ENCODE results near the gene PUM2. TPM values are rescaled to one million over a fixed set of nuclear protein-coding genes. Genes with fewer than 3 reads are reported as not detected.

Gene PUM2
- total RNA-seq, 1 donor from 2014 or later, result 69.8 TPM

- H3K9me3 ChIP-seq (replicated peaks), result no peaks in the 10 kb centered on the region
- peak overlapping the region; percentile 74 for H3K4me3 ChIP-seq
- H3K36me3 ChIP-seq, result no peaks in the 10 kb centered on the region
- no peak overlapping the region for H3K27ac ChIP-seq (replicated peaks)
- intact Hi-C loops (cut with micrococcal nuclease), result no loop called here
- H3K27me3 ChIP-seq (ENCODE audit: low read depth), result peaks cover 66% of the 10 kb centered on the region
- no peak for TF ChIP-seq CTCF (IDR thresholded peaks at IDR 0.05; ENCODE audit: borderline replicate concordance)
- DNase-seq, result no peak
- peaks cover 28% of the 10 kb centered on the region for H3K4me1 ChIP-seq
Measured at GRCh38 chr2:20223407-20224163, 127.1 kb downstream of the PUM2 start.

- Histone ChIP-seq H3K9me3 (replicated peaks) (no peaks in the 10 kb centered on the region), H3K4me3 (peak overlapping the region; percentile 74), H3K27me3 (ENCODE audit: low read depth) (peaks cover 59% of the 10 kb centered on the region), H3K36me3 (no peaks in the 10 kb centered on the region), H3K4me1 (peaks cover 28% of the 10 kb centered on the region), H3K27ac (replicated peaks) (no peak overlapping the region)
- no peak for DNase-seq
- intact Hi-C loops (cut with micrococcal nuclease), result no loop called here
- TF ChIP-seq CTCF (IDR thresholded peaks at IDR 0.05; ENCODE audit: borderline replicate concordance), result no peak
Measured at GRCh38 chr2:20222769-20223406, 127.8 kb downstream of the PUM2 start.

GRCh38 chr2:20222014-20222768, 128.5 kb downstream of the PUM2 start:
- H3K9me3 ChIP-seq (replicated peaks), result no peaks in the 10 kb centered on the region
- intact Hi-C loops (cut with micrococcal nuclease), result no loop called here
- peaks cover 52% of the 10 kb centered on the region for H3K27me3 ChIP-seq (ENCODE audit: low read depth)
- H3K4me1 ChIP-seq, result peaks cover 28% of the 10 kb centered on the region
- DNase-seq, result no peak
- H3K27ac ChIP-seq (replicated peaks), result no peak overlapping the region
- no peak for TF ChIP-seq CTCF (IDR thresholded peaks at IDR 0.05; ENCODE audit: borderline replicate concordance)
- H3K4me3 ChIP-seq, result no peak overlapping the region
- no peaks in the 10 kb centered on the region for H3K36me3 ChIP-seq

- intact Hi-C loops (cut with micrococcal nuclease), result no loop called here
- Histone ChIP-seq H3K4me3 (no peak overlapping the region), H3K27me3 (ENCODE audit: low read depth) (peaks cover 45% of the 10 kb centered on the region), H3K4me1 (peaks cover 28% of the 10 kb centered on the region), H3K27ac (replicated peaks) (no peak overlapping the region), H3K9me3 (replicated peaks) (no peaks in the 10 kb centered on the region), H3K36me3 (no peaks in the 10 kb centered on the region)
- no peak for DNase-seq
- no peak for TF ChIP-seq CTCF (IDR thresholded peaks at IDR 0.05; ENCODE audit: borderline replicate concordance)
Measured at GRCh38 chr2:20221555-20221973, 129.1 kb downstream of the PUM2 start.

- H3K9me3 ChIP-seq (replicated peaks), result no peaks in the 10 kb centered on the region
- H3K4me1 ChIP-seq, result peaks cover 28% of the 10 kb centered on the region
- no peaks in the 10 kb centered on the region for H3K36me3 ChIP-seq
- DNase-seq, result no peak
- no peak overlapping the region for H3K27ac ChIP-seq (replicated peaks)
- H3K4me3 ChIP-seq, result no peak overlapping the region
- no peak for TF ChIP-seq CTCF (IDR thresholded peaks at IDR 0.05; ENCODE audit: borderline replicate concordance)
- H3K27me3 ChIP-seq (ENCODE audit: low read depth), result peaks cover 40% of the 10 kb centered on the region
- intact Hi-C loops (cut with micrococcal nuclease), result no loop called here
Measured at GRCh38 chr2:20220806-20221554, 129.7 kb downstream of the PUM2 start.

All from left ventricle myocardium inferior (tissue), 1 donor.